WTC11 (cell line): ENCODE measurements around the gene PSMD6. TPM values are rescaled to one million over a fixed set of nuclear protein-coding genes. Genes with fewer than 3 reads are reported as not detected.

ENCODE experiments used
- ATAC-seq: fragments of 200-7000 bp; cut with Tn5 transposase; 2 replicates; pipeline ENCODE4 v1.10.0; 2021; ENCODE audit warnings: mild to moderate bottlenecking, moderate library complexity
- CTCF ChIA-PET: fragments of 300-600 bp; sonication (Branson Sonifier 250); formaldehyde crosslinking; loops from one replicate; lab custom pipeline; 2021; ENCODE audit warnings: antibody characterized with exemption; lab: Charles Lee
- POLR2A ChIA-PET: fragments of 350-600 bp; sonication (Branson Sonifier 250); formaldehyde crosslinking; loops from one replicate; lab custom pipeline; 2021; ENCODE audit warnings: antibody characterized with exemption; lab: Charles Lee
- DNase-seq: peaks from one replicate; pipeline ENCODE4 v3.0.0; 2021; ENCODE audit warnings: low spot score
- H3K27ac Mint-ChIP-seq: 2 replicates; pipeline ENCODE4 v1.8.0; 2021; ENCODE audit warnings: mixed read lengths
- H3K27me3 Mint-ChIP-seq: 2 replicates; pipeline ENCODE4 v1.8.0; 2021; ENCODE audit warnings: low read depth, mild to moderate bottlenecking, moderate library complexity, mixed read lengths
- H3K36me3 Mint-ChIP-seq: 2 replicates; pipeline ENCODE4 v1.8.0; 2021; ENCODE audit warnings: mixed read lengths
- H3K4me1 Mint-ChIP-seq: 2 replicates; pipeline ENCODE4 v1.8.0; 2022; ENCODE audit warnings: mixed read lengths
- H3K4me3 Mint-ChIP-seq: 2 replicates; pipeline ENCODE4 v1.8.0; 2021; ENCODE audit warnings: mild to moderate bottlenecking, moderate library complexity, mixed read lengths
- H3K9me3 Mint-ChIP-seq: 2 replicates; pipeline ENCODE4 v1.8.0; 2021; ENCODE audit warnings: mixed read lengths
- CBFB ChIP-seq: sonication (generic); formaldehyde crosslinking; IDR thresholded peaks from 2 replicates; pipeline ENCODE4 v1.8.1; 2022; ENCODE audit warnings: mild to moderate bottlenecking, low read depth, missing genetic modification reagents
- FOXP4 ChIP-seq: sonication (generic); formaldehyde crosslinking; IDR thresholded peaks from 2 replicates; pipeline ENCODE4 v1.8.0; 2022; ENCODE audit warnings: mild to moderate bottlenecking, missing genetic modification reagents
- GRHL2 ChIP-seq: fragments of 250-450 bp; sonication (Bioruptor Pico); IDR thresholded peaks from 2 replicates; pipeline ENCODE4 v1.8.0; 2022; ENCODE audit warnings: mild to moderate bottlenecking, moderate library complexity; ENCODE audit not compliant: insufficient replicate concordance, severe bottlenecking
- NR2C2 ChIP-seq: sonication (generic); formaldehyde crosslinking; IDR thresholded peaks from 2 replicates; pipeline ENCODE4 v1.8.0; 2022; ENCODE audit warnings: mild to moderate bottlenecking, missing genetic modification reagents
- SMAD3 ChIP-seq: sonication (generic); formaldehyde crosslinking; IDR thresholded peaks from 2 replicates; pipeline ENCODE4 v1.8.0; 2022; ENCODE audit warnings: missing genetic modification reagents, mild to moderate bottlenecking, borderline replicate concordance
- STAT6 ChIP-seq: sonication (generic); formaldehyde crosslinking; conservative IDR thresholded peaks from 2 replicates; pipeline ENCODE4 v1.8.1; 2023; ENCODE audit warnings: mild to moderate bottlenecking, low read depth, missing genetic modification reagents, moderate library complexity
- ZBTB21 ChIP-seq: sonication (generic); formaldehyde crosslinking; IDR thresholded peaks from 2 replicates; pipeline ENCODE4 v1.8.1; 2023; ENCODE audit warnings: mild to moderate bottlenecking, missing genetic modification reagents, borderline replicate concordance
- ZNF138 ChIP-seq: sonication (generic); formaldehyde crosslinking; conservative IDR thresholded peaks from 2 replicates; pipeline ENCODE4 v1.8.1; 2022; ENCODE audit warnings: mild to moderate bottlenecking, moderate library complexity, missing genetic modification reagents
- ZNF219 ChIP-seq: sonication (generic); formaldehyde crosslinking; IDR thresholded peaks from 2 replicates; pipeline ENCODE4 v1.8.0; 2023; ENCODE audit warnings: missing genetic modification reagents, mild to moderate bottlenecking, borderline replicate concordance
- ZNF263 ChIP-seq: sonication (generic); formaldehyde crosslinking; IDR thresholded peaks from 2 replicates; pipeline ENCODE4 v1.8.1; 2022; ENCODE audit warnings: low read depth, mild to moderate bottlenecking, moderate library complexity, missing genetic modification reagents
- ZNF416 ChIP-seq: fragments of 250-450 bp; sonication (Bioruptor Pico); IDR thresholded peaks from 2 replicates; pipeline ENCODE4 v1.9.0; 2021; ENCODE audit warnings: mild to moderate bottlenecking, inconsistent platforms
- ZNF512 ChIP-seq: sonication (generic); formaldehyde crosslinking; IDR thresholded peaks from 2 replicates; pipeline ENCODE4 v1.8.1; 2022; ENCODE audit warnings: missing genetic modification reagents, borderline replicate concordance
- ZSCAN18 ChIP-seq: fragments of 250-450 bp; sonication (Bioruptor Pico); IDR thresholded peaks from 2 replicates; pipeline ENCODE4 v2.1.2; 2022; ENCODE audit warnings: mild to moderate bottlenecking, moderate library complexity
- total RNA-seq: library from RNA; stranded (reverse); gene quantifications from 3 replicates; pipeline ENCODE4 v1.2.3, GENCODE V29; 2021
- TF ChIP-seq, protein P1 (sequence below): fragments of 250-450 bp; sonication (Bioruptor Pico); IDR thresholded peaks from 2 replicates; pipeline ENCODE4 v1.9.0; 2021; ENCODE audit warnings: mild to moderate bottlenecking
- TF ChIP-seq, protein P2 (sequence below): fragments of 250-450 bp; sonication (Bioruptor Pico); IDR thresholded peaks from 2 replicates; pipeline ENCODE4 v1.9.0; 2021; ENCODE audit warnings: mild to moderate bottlenecking, borderline replicate concordance
- TF ChIP-seq, protein P3 (sequence below): fragments of 250-450 bp; sonication (Bioruptor Pico); conservative IDR thresholded peaks from 2 replicates; pipeline ENCODE4 v1.9.0; 2021; ENCODE audit warnings: mild to moderate bottlenecking
- TF ChIP-seq, protein P4 (sequence below): sonication (generic); formaldehyde crosslinking; IDR thresholded peaks from 2 replicates; pipeline ENCODE4 v1.8.1; 2022; ENCODE audit warnings: low read depth, mild to moderate bottlenecking, moderate library complexity, missing genetic modification reagents, borderline replicate concordance

The PSMD6 gene
- total RNA-seq, 1 experiment from 2014 or later = 105 TPM

GRCh38 chr3:63964681-63965485, 58.4 kb downstream of the PSMD6 start:
- Mint-ChIP-seq H3K9me3 (no peaks in the 10 kb centered on the region), H3K36me3 (no peaks in the 10 kb centered on the region), H3K4me3 (no peak overlapping the region), H3K27ac (peak overlapping the region; percentile 69), H3K4me1 (peaks cover 68% of the 10 kb centered on the region), H3K27me3 (no peaks in the 10 kb centered on the region)
- ATAC-seq (no peak), DNase-seq (no peak)
- CTCF ChIA-PET = interaction anchor here (0.7 kb wide), 1 partner anchor 13 kb away, joined by 3 read pairs; no protein-coding TSS in a partner anchor
- POLR2A ChIA-PET = no interaction called here
- TF ChIP-seq, protein P1, sequence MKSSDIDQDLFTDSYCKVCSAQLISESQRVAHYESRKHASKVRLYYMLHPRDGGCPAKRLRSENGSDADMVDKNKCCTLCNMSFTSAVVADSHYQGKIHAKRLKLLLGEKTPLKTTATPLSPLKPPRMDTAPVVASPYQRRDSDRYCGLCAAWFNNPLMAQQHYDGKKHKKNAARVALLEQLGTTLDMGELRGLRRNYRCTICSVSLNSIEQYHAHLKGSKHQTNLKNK (CRISPR knock-in tag) = no peak
- TF ChIP-seq NR2C2 (CRISPR knock-in tag) = no peak
- no peak for TF ChIP-seq ZNF138 (CRISPR knock-in tag)
- no peak for TF ChIP-seq GRHL2 (CRISPR knock-in tag)
- no peak for TF ChIP-seq ZNF512 (CRISPR knock-in tag)
- no peak for TF ChIP-seq SMAD3
- TF ChIP-seq ZNF416 (CRISPR knock-in tag) = no peak
- TF ChIP-seq ZNF263 (CRISPR knock-in tag) = no peak
- no peak for TF ChIP-seq CBFB (CRISPR knock-in tag)
- TF ChIP-seq ZSCAN18 (CRISPR knock-in tag) = no peak
- TF ChIP-seq, protein P2, sequence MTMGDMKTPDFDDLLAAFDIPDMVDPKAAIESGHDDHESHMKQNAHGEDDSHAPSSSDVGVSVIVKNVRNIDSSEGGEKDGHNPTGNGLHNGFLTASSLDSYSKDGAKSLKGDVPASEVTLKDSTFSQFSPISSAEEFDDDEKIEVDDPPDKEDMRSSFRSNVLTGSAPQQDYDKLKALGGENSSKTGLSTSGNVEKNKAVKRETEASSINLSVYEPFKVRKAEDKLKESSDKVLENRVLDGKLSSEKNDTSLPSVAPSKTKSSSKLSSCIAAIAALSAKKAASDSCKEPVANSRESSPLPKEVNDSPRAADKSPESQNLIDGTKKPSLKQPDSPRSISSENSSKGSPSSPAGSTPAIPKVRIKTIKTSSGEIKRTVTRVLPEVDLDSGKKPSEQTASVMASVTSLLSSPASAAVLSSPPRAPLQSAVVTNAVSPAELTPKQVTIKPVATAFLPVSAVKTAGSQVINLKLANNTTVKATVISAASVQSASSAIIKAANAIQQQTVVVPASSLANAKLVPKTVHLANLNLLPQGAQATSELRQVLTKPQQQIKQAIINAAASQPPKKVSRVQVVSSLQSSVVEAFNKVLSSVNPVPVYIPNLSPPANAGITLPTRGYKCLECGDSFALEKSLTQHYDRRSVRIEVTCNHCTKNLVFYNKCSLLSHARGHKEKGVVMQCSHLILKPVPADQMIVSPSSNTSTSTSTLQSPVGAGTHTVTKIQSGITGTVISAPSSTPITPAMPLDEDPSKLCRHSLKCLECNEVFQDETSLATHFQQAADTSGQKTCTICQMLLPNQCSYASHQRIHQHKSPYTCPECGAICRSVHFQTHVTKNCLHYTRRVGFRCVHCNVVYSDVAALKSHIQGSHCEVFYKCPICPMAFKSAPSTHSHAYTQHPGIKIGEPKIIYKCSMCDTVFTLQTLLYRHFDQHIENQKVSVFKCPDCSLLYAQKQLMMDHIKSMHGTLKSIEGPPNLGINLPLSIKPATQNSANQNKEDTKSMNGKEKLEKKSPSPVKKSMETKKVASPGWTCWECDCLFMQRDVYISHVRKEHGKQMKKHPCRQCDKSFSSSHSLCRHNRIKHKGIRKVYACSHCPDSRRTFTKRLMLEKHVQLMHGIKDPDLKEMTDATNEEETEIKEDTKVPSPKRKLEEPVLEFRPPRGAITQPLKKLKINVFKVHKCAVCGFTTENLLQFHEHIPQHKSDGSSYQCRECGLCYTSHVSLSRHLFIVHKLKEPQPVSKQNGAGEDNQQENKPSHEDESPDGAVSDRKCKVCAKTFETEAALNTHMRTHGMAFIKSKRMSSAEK (CRISPR knock-in tag) = no peak
- TF ChIP-seq, protein P3, sequence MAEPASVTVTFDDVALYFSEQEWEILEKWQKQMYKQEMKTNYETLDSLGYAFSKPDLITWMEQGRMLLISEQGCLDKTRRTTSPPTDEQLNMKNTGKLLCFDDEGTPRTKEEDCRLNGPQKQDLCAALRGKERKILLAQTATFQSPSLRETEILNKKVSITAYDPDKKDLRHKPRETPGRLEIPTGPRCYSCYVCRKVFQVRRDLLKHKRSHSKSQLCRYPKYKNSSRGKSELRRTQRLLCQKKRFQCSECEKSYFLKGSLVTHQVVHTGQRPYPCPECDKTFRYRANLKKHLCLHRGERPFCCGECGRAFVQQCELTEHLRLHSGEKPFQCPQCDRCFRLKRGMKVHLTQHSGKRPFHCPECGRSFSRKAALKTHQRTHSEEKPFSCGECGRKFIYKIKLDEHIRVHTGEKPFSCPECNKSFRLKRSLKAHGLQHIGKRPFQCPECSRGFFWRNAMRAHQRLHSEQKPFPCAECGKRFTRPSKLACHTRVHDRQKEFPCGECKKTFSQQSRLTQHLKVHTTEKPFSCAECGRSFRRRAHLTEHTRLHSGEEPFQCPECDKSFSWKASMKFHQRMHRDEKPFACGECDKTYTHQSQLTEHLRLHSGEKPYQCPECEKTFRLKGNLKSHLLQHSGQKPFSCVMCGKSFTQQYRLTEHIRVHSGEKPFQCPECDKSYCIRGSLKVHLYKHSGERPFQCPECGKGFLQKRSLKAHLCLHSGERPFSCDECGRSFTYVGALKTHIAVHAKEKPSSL (CRISPR knock-in tag) = no peak
- TF ChIP-seq FOXP4 (CRISPR knock-in tag) = no peak
- no peak for TF ChIP-seq STAT6
- TF ChIP-seq ZBTB21 (CRISPR knock-in tag) = no peak
- no peak for TF ChIP-seq ZNF219 (CRISPR knock-in tag)
- TF ChIP-seq, protein P4, sequence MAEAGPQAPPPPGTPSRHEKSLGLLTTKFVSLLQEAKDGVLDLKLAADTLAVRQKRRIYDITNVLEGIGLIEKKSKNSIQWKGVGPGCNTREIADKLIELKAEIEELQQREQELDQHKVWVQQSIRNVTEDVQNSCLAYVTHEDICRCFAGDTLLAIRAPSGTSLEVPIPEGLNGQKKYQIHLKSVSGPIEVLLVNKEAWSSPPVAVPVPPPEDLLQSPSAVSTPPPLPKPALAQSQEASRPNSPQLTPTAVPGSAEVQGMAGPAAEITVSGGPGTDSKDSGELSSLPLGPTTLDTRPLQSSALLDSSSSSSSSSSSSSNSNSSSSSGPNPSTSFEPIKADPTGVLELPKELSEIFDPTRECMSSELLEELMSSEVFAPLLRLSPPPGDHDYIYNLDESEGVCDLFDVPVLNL (CRISPR knock-in tag) = no peak
